Measurements from ENCODE around the gene SPPL3.

SPPL3 gene

DNA sequence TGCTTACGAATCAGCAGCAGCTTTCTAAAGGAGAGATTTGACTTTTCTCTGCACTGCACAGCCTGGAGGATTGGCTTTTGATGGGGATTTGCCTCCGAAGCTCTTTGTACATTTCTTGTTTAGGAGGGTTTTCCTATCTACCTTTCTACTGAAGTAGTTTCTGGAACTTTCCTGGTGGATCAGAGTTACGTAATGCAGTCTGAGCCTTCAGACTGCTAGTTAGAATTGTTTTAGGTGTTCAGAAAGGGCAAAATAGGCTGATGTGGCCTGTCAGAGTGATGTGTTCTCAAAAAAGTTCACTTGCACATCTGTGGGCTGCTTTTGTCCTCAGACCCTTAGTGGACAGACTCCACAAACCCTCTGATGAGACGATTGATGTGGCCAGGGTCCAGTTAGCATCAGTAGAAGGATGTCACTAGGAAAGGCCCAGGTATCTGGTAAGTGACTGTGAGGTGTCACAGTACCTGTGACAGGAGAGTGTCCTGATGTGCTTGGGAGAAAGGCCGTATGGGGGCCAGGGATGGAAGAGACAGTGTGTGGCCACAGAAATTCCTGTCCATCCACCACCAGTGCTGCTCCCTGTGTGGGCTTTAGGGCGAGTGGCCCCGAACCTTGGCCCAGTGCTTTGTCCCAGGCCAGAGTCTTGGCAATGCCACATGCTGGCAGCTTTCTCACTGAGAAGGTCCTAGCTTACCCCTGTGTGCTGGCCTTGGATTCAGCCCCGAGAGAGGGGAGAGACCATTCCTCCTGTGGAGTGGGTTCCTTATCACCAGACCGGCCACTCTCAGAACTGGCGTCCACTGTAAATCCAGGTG, 183.0 kb downstream of the SPPL3 start:
- DNase-seq (ENCODE audit: low read depth): no peak

DNA sequence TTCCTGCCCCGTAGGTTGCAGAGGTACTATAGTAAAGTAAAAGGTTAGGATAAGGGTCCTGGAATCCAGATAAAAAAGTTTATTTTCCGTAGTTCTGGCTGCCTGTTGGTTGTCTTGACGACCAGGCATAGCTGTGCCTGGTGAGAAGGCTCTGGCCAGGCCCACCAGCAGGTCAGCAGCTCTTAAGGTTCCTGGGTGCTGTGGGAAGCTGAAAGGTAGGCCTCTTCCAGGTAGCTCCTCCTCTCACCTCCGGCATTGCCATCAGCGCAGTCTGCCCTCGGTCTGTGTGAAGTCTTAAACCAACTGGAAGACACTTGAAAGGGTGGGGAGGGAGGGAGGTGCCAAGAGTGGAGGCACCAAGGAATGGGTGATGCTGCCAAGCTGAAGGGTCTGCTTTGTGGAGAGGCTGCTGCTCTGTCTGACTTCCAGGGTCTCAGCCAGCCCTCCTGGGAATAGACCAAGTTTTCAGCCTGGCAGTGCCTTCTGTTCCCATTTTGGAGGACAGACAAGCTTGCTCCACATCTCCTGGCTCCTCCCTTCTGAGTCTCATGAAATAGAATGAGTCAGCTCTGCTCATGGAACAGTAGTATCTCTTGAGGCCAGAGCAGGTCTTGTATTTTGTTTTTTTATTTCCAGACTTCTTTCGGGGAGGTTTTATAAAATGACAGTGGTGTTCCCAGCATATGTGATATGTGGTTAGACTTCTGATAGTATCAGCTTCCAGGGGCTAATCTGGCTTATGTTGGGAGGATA, 183.7 kb downstream of the SPPL3 start:
- peak; percentile 47 for DNase-seq (ENCODE audit: low read depth)

- peak; percentile 34 for DNase-seq (ENCODE audit: low read depth)
Observed at GRCh38 chr12:120719496-120720233, 184.5 kb downstream of the SPPL3 start.

DNA sequence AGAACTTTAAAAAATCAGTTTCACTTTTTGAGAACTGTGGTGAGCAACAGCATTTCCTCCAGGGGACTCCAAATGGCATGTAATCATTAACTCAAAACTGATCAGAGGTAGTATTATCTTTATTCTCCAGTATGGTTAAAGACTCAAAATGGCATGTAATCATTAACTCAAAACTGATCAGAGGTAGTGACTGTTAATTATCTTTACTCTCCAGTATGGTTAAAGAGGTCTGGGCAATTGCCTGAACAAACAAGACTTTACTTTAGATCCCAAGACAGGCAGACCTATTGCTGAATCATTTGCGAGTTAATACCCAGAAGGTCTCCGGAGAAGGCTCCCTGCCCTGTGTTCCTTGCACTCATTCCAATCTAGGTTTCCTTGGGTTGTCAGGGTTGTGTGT, 185.1 kb downstream of the SPPL3 start:
- DNase-seq (ENCODE audit: low read depth): no peak

DNA sequence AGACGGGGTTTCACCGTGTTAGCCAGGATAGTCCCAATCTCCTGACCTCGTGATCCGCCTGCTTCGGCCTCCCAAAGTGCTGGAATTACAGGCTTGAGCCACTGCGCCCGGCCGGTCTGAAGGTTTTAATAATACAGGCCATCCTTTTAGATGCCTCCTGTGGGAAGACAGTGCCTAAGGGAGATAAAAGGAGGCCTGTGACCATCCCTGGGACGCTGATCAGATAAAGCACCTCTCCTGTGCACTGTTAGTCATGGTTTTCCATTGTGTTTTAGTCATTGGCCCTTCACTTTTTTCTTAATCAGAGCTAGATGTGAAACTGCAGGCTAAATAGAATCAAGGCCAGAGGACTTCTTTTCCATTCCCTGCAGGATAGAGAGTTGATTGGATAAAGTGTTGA, 186.1 kb downstream of the SPPL3 start:
- DNase-seq (ENCODE audit: low read depth): no peak

- DNase-seq (ENCODE audit: low read depth): peak; percentile 72
Observed at GRCh38 chr12:120713861-120714482, 190.2 kb downstream of the SPPL3 start.

DNA sequence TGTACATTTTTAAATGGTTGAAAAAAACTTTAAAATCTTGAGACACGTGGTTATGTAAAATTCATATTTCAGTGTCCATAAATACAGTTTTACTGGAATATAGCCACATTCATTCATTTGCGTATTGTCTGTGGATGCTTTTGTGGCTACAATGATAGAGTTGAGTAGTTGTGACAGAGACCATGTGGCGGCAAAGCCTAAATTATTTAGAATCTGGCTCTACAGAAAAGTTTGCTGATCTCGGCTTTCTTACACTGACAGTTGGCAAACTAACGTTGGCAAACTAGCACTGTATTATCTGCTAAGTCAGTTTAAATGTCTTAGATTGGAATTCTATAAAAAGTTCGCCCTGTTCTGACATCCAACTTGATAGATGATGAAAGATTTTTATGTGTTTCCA, 191.5 kb downstream of the SPPL3 start:
- no peak for DNase-seq (ENCODE audit: low read depth)
